ENCODE measurements around the gene KLHL29.

DNA sequence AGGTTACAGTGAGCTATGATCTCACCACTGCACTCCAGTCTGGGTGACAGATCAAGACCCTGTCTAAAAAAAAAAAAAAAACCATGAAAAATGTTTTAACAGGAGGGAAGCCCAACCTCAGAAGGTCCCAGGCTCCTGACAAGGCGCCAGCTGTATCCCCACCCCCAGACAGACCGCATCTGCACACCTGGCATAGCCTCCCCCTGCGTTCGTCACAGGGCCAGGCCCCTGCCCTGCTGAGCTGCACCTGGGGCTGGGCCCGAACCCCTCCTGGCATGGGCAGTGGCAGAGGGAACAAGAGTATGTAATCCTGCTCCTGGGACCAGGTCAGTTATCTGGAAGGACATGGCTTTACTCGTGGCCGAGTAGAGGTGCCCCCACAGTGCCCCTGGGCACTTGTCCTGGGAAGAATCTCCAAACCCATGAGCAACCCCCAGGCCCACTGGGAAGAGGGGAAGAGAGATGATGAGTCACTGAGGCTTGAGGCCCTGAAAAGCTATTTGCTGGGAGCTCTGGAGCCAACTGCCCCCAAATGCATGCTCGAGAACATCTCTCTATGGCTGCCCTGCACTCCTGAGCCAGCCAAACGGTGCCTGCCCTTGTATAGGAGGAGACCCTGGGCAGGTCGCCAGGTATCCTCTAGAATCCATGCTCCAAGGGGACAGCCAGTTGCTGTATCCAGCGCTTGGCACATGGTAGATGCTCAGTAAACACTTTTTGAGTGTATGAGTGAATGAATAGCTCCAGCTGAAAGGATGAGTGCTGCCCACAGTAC is 276.5 kb downstream of the KLHL29 start:
- TF ChIP-seq, protein P1, sequence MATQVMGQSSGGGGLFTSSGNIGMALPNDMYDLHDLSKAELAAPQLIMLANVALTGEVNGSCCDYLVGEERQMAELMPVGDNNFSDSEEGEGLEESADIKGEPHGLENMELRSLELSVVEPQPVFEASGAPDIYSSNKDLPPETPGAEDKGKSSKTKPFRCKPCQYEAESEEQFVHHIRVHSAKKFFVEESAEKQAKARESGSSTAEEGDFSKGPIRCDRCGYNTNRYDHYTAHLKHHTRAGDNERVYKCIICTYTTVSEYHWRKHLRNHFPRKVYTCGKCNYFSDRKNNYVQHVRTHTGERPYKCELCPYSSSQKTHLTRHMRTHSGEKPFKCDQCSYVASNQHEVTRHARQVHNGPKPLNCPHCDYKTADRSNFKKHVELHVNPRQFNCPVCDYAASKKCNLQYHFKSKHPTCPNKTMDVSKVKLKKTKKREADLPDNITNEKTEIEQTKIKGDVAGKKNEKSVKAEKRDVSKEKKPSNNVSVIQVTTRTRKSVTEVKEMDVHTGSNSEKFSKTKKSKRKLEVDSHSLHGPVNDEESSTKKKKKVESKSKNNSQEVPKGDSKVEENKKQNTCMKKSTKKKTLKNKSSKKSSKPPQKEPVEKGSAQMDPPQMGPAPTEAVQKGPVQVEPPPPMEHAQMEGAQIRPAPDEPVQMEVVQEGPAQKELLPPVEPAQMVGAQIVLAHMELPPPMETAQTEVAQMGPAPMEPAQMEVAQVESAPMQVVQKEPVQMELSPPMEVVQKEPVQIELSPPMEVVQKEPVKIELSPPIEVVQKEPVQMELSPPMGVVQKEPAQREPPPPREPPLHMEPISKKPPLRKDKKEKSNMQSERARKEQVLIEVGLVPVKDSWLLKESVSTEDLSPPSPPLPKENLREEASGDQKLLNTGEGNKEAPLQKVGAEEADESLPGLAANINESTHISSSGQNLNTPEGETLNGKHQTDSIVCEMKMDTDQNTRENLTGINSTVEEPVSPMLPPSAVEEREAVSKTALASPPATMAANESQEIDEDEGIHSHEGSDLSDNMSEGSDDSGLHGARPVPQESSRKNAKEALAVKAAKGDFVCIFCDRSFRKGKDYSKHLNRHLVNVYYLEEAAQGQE (IDR thresholded peaks at IDR 0.05; ENCODE audit: insufficient read depth in 1 of 2, low read depth in 2 of 2, low read length in 2 of 2) = no peak
- TF ChIP-seq SIN3A (IDR thresholded peaks at IDR 0.05; ENCODE audit: borderline replicate concordance, insufficient read depth, low read length) = no peak
- no peak for TF ChIP-seq TAF1 (IDR thresholded peaks at IDR 0.05; ENCODE audit: borderline replicate concordance, insufficient read depth, low read length)
- TF ChIP-seq POLR2AphosphoS5 (IDR thresholded peaks at IDR 0.05; ENCODE audit: low read depth, low read length) = no peak
